AG09309 (cell line): ENCODE results near the gene CAMKK1.

Experiments
- DNase-seq: peaks from one replicate; pipeline ENCODE4 v3.0.0-alpha.2; 2010; ENCODE audit warnings: low read depth
- H3K4me3 ChIP-seq: 2 replicates; pipeline ENCODE4 v1.5.1; 2011; ENCODE audit warnings: mild to moderate bottlenecking, low read depth, low read length, moderate library complexity; ENCODE audit not compliant: control insufficient read depth
- CTCF ChIP-seq: IDR thresholded peaks from 2 replicates; pipeline ENCODE4 v1.5.1; 2011; ENCODE audit warnings: mild to moderate bottlenecking, low read depth, low read length, inconsistent platforms; ENCODE audit not compliant: insufficient read depth, control insufficient read depth; ENCODE audit errors: missing control alignments

Gene CAMKK1

DNA sequence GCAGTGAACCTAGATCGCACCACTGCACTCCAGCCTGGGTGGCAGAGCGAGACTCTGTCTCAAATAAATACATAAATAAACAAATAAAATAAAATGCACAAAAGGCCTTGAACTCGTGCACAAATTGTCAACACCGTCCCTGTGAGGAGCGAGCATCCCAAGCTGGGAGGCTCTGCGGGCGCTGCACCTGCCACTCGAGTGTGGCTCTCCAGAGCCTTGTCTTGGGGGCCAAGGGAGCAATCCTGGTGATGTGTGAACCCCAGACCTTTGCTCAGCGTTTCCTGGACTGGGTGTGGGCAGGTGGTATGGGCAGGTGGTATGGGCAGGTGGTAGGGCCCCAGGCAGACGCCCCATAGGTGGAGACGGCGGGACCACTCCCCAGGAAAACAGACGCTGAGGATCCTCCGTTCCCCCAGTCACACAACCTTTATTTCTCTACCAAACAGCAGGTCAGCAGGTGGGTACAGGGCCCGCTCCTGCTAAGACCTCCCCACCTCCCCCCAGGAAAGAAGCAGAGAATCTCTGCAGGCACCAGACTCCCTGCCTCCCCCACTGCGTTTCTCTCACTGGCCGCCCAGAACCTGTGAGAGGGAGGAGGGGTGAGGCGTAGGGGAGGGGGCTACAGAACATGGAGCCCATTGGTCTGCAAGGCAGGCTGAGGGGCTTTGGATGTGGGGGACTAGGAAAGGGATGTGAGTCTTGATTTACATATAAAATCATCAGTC, 30.8 kb upstream of the CAMKK1 start:
- no peak overlapping the region for H3K4me3 ChIP-seq
- DNase-seq: no peak
- TF ChIP-seq CTCF: no peak

GRCh38 chr17:3922765-3923164, 29.9 kb upstream of the CAMKK1 start:
- H3K4me3 ChIP-seq: no peak overlapping the region
- TF ChIP-seq CTCF: no peak
- DNase-seq: no peak

GRCh38 chr17:3921502-3922319, 28.9 kb upstream of the CAMKK1 start:
- no peak overlapping the region for H3K4me3 ChIP-seq
- no peak for DNase-seq
- TF ChIP-seq CTCF: no peak

DNA sequence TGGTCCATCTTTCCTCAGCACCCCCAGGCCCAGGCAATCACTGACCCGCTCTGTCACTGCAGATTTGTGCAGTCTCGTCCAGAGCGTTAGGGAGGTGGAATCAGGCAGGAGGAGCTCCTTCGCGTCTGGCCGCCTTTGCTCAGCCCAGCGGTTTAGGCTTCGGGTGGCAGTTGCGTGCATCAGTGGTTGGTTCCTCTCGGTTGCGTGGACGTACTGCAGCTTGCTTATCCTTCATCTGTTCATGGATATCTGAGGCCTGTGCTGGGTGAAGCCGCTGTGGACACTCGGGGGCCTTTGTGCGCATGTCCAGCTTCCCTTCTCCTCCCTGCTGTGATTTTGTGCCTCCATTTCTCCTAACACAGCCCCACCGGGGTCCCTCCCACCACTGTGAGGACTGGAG, 28.2 kb upstream of the CAMKK1 start:
- no peak for TF ChIP-seq CTCF
- no peak for DNase-seq
- H3K4me3 ChIP-seq: no peak overlapping the region

GRCh38 chr17:3919123-3919624, 26.3 kb upstream of the CAMKK1 start:
- no peak overlapping the region for H3K4me3 ChIP-seq
- no peak for TF ChIP-seq CTCF
- DNase-seq: no peak

DNA sequence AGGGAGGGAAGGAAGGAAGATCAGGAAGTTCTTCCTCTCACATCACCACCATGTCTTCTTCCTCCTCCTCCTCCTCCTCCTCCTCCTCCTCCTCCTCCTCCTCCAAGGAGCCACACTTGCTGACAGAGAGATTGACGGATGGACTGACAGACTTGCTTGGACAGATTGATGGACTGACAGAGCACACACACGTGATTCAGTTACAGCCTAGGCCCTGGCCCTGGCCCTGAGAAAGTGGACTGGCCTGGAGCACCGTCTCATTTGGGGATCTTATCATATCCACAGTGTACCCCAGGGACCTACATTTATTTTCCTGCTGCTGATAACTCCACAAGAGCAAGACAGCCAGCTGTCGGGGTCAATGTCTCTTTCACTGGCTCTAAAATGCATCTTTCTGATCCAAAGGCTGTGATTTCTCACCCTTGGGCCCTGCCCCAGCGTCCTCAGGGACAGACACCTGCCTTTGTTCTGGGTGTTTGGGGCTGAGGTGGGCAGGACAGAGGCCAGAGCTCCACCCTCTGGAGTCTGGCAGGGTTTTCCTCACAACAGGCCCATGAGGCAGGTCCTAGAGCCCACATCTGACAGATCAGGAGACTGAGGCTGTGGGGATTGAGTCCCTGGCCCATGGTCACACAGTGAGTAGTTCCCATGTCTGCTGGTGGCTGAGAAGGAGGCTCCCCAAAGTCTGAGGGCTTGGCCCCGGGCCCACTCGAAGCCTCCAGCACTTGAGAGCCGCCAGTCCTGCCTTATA, 25.7 kb upstream of the CAMKK1 start:
- no peak overlapping the region for H3K4me3 ChIP-seq
- no peak for TF ChIP-seq CTCF
- no peak for DNase-seq
